Measurements from ENCODE around the gene SRSF7. TPM values are rescaled to one million over a fixed set of nuclear protein-coding genes. Genes with fewer than 3 reads are reported as not detected.

The SRSF7 gene
- total and polyA plus RNA-seq, 9 of the 15 experiments (the other 6 are each of a cell fraction or from before 2014, with no cell fraction given), result 219 to 726 (median 375) TPM

DNA sequence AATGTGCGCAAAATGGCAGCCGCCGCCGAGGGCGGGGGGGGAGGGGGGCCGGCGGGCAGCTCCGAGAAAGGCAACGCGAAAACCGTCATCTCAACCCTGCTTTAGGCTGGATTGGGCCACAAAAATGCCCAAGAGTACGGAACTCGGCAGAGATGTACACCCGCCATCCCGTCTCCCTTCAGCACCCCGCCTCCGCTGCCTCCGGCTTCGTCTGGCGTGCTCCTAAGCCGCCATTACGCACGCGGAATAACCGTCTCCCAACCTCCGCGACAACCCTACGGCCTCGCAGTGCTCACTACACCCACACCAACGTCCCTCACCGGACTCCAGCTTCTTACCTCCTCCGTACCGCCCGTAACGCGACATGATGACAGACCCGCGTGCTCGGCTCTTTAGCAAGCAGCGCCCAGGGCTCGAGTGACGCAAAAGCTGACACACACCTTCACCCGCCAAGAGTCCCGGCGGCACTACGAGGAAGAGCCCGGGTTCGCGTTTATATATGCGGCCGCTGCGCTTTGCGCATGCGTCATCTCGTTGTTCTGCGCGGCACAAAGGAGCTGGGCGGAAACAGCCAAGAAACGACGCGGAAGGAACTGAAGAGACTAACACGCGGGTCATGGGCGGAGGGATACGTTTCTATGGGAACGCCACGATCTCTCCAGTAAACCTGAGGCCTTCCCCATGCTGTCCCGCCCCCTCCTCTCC, at the start of gene SRSF7 (continued):
- no peak for TF ChIP-seq CHD4 (IDR thresholded peaks at IDR 0.05; ENCODE audit: insufficient read depth, insufficient replicate concordance, low read depth, low read length, poor library complexity, severe bottlenecking)
- TF ChIP-seq ELF4 (CRISPR knock-in tag; IDR thresholded peaks at IDR 0.05), result peak; percentile 49; the same call in 1 of the 2 replicates
- TF ChIP-seq, protein P1, sequence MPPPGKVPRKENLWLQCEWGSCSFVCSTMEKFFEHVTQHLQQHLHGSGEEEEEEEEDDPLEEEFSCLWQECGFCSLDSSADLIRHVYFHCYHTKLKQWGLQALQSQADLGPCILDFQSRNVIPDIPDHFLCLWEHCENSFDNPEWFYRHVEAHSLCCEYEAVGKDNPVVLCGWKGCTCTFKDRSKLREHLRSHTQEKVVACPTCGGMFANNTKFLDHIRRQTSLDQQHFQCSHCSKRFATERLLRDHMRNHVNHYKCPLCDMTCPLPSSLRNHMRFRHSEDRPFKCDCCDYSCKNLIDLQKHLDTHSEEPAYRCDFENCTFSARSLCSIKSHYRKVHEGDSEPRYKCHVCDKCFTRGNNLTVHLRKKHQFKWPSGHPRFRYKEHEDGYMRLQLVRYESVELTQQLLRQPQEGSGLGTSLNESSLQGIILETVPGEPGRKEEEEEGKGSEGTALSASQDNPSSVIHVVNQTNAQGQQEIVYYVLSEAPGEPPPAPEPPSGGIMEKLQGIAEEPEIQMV (tag; conservative IDR thresholded peaks at IDR 0.05; ENCODE audit: low read depth), result no peak
- TF ChIP-seq ZNF41 (CRISPR knock-in tag; conservative IDR thresholded peaks at IDR 0.05), result peak; percentile 67; the same call in 1 of the 2 replicates
- TF ChIP-seq THRA (IDR thresholded peaks at IDR 0.05), result no peak
- TF ChIP-seq DPF2 (IDR thresholded peaks at IDR 0.05), result peak; percentile 58
- TF ChIP-seq CREBBP (IDR thresholded peaks at IDR 0.05; ENCODE audit: low read depth, low read length), result no peak
- peak; percentile 54 for TF ChIP-seq HCFC1 (IDR thresholded peaks at IDR 0.05; ENCODE audit: low read depth, low read length)
- peak; percentile 43 to 81; a peak in 2 of 4 replicates for TF ChIP-seq ARNT (IDR thresholded peaks at IDR 0.05)
- TF ChIP-seq SMARCE1 (IDR thresholded peaks at IDR 0.05), result peak; percentile 56; the same call in 1 of the 2 replicates
- no peak for TF ChIP-seq ZNF584 (CRISPR knock-in tag; IDR thresholded peaks at IDR 0.05; ENCODE audit: low read depth)
- TF ChIP-seq, protein P2, sequence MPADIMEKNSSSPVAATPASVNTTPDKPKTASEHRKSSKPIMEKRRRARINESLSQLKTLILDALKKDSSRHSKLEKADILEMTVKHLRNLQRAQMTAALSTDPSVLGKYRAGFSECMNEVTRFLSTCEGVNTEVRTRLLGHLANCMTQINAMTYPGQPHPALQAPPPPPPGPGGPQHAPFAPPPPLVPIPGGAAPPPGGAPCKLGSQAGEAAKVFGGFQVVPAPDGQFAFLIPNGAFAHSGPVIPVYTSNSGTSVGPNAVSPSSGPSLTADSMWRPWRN (IDR thresholded peaks at IDR 0.05; ENCODE audit: low read depth), result no peak
- TF ChIP-seq THAP12 (CRISPR knock-in tag; IDR thresholded peaks at IDR 0.05), result peak; percentile 97; the same call in 1 of the 2 replicates
- TF ChIP-seq TARDBP (IDR thresholded peaks at IDR 0.05), result no peak; the same call in 1 of the 2 replicates
- no peak for TF ChIP-seq FOS (IDR thresholded peaks at IDR 0.05; ENCODE audit: extremely low read depth, insufficient read length)
- peak; percentile 25 for TF ChIP-seq EP300 (IDR thresholded peaks at IDR 0.05; ENCODE audit: low read length)
- TF ChIP-seq JUND (IDR thresholded peaks at IDR 0.05; ENCODE audit: borderline replicate concordance, low read depth, low read length), result peak; percentile 61
- TF ChIP-seq JUND (tag; IDR thresholded peaks at IDR 0.05; ENCODE audit: borderline replicate concordance, low read depth, low read length), result peak; percentile 20; the same call in 2 of the 3 replicates
- peak; percentile 24; the same call in 1 of the 2 replicates for TF ChIP-seq SMARCA5 (IDR thresholded peaks at IDR 0.05)
- TF ChIP-seq MAFG (tag; conservative IDR thresholded peaks at IDR 0.05), result no peak
- peak in 1 of 2 experiments; percentile 30; a peak in 1 of 4 replicates for TF ChIP-seq TRIM24 (IDR thresholded peaks at IDR 0.05)
- no peak for TF ChIP-seq ZNF133 (CRISPR knock-in tag; IDR thresholded peaks at IDR 0.05)
- TF ChIP-seq SIN3A (IDR thresholded peaks at IDR 0.05; ENCODE audit: borderline replicate concordance in 2 of 2, control insufficient read depth in 1 of 2, low read depth in 2 of 2, low read length in 2 of 2), result peak; percentile 81 to 87; a peak in 3 of 4 replicates

Measured in K562 (cell line).